Astrocyte (in vitro differentiated cells and primary cell): ENCODE measurements around the gene ZNF439.

Experiments
- EZH2 ChIP-seq: IDR thresholded peaks from 2 replicates; pipeline ENCODE4 v1.6.1; 2012; ENCODE audit warnings: mild to moderate bottlenecking, low read length, inconsistent platforms; ENCODE audit not compliant: insufficient read depth
- TF ChIP-seq, protein P1 (sequence below): IDR thresholded peaks from 2 replicates; pipeline ENCODE4 v1.5.1; 2011; ENCODE audit warnings: low read depth, mild to moderate bottlenecking, inconsistent platforms, low read length, moderate library complexity; ENCODE audit not compliant: insufficient read depth

DNA sequence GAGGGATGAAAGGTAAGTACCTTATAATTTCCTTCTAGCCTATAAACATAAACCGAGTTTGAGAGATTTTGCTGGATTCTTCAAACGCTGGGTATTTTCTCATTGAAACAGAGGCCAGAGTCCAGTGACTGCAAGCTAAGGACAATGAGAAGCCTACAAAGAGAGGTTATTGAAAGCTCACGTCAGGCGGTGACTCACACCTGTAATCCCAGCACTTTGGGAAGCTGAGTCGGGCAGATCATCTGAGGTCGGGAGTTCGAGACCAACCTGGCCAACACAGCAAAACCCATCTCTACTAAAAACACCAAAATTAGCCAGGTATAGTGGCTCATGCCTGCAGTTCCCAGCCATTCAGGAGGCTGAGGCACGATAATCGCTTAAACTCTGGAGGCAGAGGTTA is 24.1 kb downstream of the ZNF439 start:
- TF ChIP-seq, protein P1, sequence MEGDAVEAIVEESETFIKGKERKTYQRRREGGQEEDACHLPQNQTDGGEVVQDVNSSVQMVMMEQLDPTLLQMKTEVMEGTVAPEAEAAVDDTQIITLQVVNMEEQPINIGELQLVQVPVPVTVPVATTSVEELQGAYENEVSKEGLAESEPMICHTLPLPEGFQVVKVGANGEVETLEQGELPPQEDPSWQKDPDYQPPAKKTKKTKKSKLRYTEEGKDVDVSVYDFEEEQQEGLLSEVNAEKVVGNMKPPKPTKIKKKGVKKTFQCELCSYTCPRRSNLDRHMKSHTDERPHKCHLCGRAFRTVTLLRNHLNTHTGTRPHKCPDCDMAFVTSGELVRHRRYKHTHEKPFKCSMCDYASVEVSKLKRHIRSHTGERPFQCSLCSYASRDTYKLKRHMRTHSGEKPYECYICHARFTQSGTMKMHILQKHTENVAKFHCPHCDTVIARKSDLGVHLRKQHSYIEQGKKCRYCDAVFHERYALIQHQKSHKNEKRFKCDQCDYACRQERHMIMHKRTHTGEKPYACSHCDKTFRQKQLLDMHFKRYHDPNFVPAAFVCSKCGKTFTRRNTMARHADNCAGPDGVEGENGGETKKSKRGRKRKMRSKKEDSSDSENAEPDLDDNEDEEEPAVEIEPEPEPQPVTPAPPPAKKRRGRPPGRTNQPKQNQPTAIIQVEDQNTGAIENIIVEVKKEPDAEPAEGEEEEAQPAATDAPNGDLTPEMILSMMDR: no peak
- no peak for TF ChIP-seq EZH2
